HepG2 (cell line): ENCODE data around the gene FHIT. TPM values are rescaled to one million over a fixed set of nuclear protein-coding genes. Genes with fewer than 3 reads are reported as not detected.

ENCODE experiments used
- MAFF ChIP-seq: IDR thresholded peaks from 2 replicates; pipeline ENCODE4 v1.6.1; 2011; ENCODE audit warnings: low read depth, low read length, improper control_type of control experiment
- MEIS1 ChIP-seq: sonication (generic); formaldehyde crosslinking; IDR thresholded peaks from 2 replicates; pipeline ENCODE4 v1.9.0; 2021; ENCODE audit warnings: mild to moderate bottlenecking, missing genetic modification reagents, moderate library complexity, borderline replicate concordance
- PRPF4 ChIP-seq: fragments of 200-400 bp; formaldehyde crosslinking; IDR thresholded peaks from 2 replicates; pipeline ENCODE4 v1.6.1; 2016; ENCODE audit warnings: low read length, low read depth; ENCODE audit not compliant: poor library complexity, severe bottlenecking
- RFXAP ChIP-seq: sonication (generic); formaldehyde crosslinking; IDR thresholded peaks from 2 replicates; pipeline ENCODE4 v1.4.0; 2020; ENCODE audit warnings: missing genetic modification reagents, borderline replicate concordance
- SALL2 ChIP-seq: sonication (generic); formaldehyde crosslinking; IDR thresholded peaks from 2 replicates; pipeline ENCODE4 v1.8.1; 2023; ENCODE audit warnings: mild to moderate bottlenecking, missing genetic modification reagents, inconsistent platforms
- ZNF616 ChIP-seq: sonication (generic); formaldehyde crosslinking; IDR thresholded peaks from 2 replicates; pipeline ENCODE4 v1.5.0; 2020; ENCODE audit warnings: low read depth, mild to moderate bottlenecking, missing genetic modification reagents
- ZNF619 ChIP-seq: sonication (generic); formaldehyde crosslinking; IDR thresholded peaks from 2 replicates; pipeline ENCODE4 v1.4.0; 2020; ENCODE audit warnings: mild to moderate bottlenecking, missing genetic modification reagents
- ZNF883 ChIP-seq: sonication (generic); formaldehyde crosslinking; IDR thresholded peaks from 2 replicates; pipeline ENCODE4 v1.5.1; 2020; ENCODE audit warnings: mild to moderate bottlenecking, missing genetic modification reagents; ENCODE audit errors: not compliant biosample characterization
- polyA plus RNA-seq, 8 experiments: library from polyadenylated mRNA; depleted of rRNA in 3 of 8; stranded (reverse) in 7 of 8; unstranded in 1 of 8; fragments of >200 nt; fragmentation: Illumina TruSeq in 4 of 8; extraction: Trizol in 4 of 8; gene quantifications; 2 replicates each; pipeline versions ENCODE4 v1.2.1 to v1.2.3, GENCODE V29; 2011 to 2016; ENCODE audit warnings: low read depth in 4 of 8, missing spikeins in 1 of 8, mixed read lengths in 1 of 8; ENCODE audit not compliant: insufficient read depth in 1 of 8
- total RNA-seq, 5 experiments: library from RNA; depleted of rRNA; stranded (reverse); fragments of >200 nt; fragmentation: Illumina TruSeq; extraction: Trizol; gene quantifications; 2 replicates each; pipeline ENCODE4 v1.2.3, GENCODE V29; 2016; ENCODE audit warnings: low read depth in 1 of 5
- TF ChIP-seq, protein P1 (sequence below): IDR thresholded peaks from 2 replicates; pipeline ENCODE4 v1.6.1; 2012; ENCODE audit warnings: low read length, improper control_type of control experiment
- TF ChIP-seq, protein P2 (sequence below): sonication (generic); formaldehyde crosslinking; IDR thresholded peaks from 2 replicates; pipeline ENCODE4; 2020; ENCODE audit warnings: missing genetic modification reagents, mild to moderate bottlenecking, borderline replicate concordance

Gene FHIT
- total and polyA plus RNA-seq, 2 of the 13 experiments (the other 11 are each of a cell fraction or from before 2014, with no cell fraction given) = 4.0 to 4.6 TPM

DNA sequence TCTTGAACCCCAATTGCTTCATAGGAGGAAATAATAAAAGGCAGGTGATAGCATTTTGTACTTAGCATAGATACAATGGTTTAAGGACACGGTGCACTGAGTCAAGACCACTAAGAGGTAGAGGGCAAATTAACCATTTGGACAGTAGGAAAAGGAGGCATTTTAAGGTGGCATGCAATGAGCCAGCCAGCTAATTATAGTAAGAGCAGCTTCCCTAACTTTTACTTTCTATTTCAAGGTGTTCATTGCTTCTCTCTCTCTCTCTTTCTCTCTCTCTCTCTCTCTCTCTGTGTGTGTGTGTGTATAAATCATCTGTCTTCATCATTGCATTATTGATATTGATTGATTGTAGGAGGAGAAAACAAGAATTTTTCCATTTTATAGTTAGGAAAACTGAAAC is 1461.0 kb downstream of the FHIT start (continued):
- TF ChIP-seq, protein P1, sequence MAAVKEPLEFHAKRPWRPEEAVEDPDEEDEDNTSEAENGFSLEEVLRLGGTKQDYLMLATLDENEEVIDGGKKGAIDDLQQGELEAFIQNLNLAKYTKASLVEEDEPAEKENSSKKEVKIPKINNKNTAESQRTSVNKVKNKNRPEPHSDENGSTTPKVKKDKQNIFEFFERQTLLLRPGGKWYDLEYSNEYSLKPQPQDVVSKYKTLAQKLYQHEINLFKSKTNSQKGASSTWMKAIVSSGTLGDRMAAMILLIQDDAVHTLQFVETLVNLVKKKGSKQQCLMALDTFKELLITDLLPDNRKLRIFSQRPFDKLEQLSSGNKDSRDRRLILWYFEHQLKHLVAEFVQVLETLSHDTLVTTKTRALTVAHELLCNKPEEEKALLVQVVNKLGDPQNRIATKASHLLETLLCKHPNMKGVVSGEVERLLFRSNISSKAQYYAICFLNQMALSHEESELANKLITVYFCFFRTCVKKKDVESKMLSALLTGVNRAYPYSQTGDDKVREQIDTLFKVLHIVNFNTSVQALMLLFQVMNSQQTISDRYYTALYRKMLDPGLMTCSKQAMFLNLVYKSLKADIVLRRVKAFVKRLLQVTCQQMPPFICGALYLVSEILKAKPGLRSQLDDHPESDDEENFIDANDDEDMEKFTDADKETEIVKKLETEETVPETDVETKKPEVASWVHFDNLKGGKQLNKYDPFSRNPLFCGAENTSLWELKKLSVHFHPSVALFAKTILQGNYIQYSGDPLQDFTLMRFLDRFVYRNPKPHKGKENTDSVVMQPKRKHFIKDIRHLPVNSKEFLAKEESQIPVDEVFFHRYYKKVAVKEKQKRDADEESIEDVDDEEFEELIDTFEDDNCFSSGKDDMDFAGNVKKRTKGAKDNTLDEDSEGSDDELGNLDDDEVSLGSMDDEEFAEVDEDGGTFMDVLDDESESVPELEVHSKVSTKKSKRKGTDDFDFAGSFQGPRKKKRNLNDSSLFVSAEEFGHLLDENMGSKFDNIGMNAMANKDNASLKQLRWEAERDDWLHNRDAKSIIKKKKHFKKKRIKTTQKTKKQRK = no peak
- TF ChIP-seq SALL2 (CRISPR knock-in tag) (no peak), ZNF616 (CRISPR knock-in tag) (no peak), ZNF619 (CRISPR knock-in tag) (no peak), MEIS1 (no peak), MAFF (no peak), ZNF883 (CRISPR knock-in tag) (no peak), PRPF4 (no peak), RFXAP (CRISPR knock-in tag) (no peak)
- TF ChIP-seq, protein P2, sequence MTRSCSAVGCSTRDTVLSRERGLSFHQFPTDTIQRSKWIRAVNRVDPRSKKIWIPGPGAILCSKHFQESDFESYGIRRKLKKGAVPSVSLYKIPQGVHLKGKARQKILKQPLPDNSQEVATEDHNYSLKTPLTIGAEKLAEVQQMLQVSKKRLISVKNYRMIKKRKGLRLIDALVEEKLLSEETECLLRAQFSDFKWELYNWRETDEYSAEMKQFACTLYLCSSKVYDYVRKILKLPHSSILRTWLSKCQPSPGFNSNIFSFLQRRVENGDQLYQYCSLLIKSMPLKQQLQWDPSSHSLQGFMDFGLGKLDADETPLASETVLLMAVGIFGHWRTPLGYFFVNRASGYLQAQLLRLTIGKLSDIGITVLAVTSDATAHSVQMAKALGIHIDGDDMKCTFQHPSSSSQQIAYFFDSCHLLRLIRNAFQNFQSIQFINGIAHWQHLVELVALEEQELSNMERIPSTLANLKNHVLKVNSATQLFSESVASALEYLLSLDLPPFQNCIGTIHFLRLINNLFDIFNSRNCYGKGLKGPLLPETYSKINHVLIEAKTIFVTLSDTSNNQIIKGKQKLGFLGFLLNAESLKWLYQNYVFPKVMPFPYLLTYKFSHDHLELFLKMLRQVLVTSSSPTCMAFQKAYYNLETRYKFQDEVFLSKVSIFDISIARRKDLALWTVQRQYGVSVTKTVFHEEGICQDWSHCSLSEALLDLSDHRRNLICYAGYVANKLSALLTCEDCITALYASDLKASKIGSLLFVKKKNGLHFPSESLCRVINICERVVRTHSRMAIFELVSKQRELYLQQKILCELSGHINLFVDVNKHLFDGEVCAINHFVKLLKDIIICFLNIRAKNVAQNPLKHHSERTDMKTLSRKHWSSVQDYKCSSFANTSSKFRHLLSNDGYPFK = no peak
